HEK293 (cell line): Measurements from ENCODE around the gene LCNL1.

ENCODE experiments used
- KLF1 ChIP-seq: fragments of 450-650 bp; formaldehyde crosslinking; IDR thresholded peaks from 2 replicates; pipeline ENCODE4 v1.5.1; 2016; ENCODE audit warnings: missing biosample characterization, missing genetic modification characterization
- KLF8 ChIP-seq: fragments of 450-650 bp; formaldehyde crosslinking; IDR thresholded peaks from 2 replicates; pipeline ENCODE4 v1.5.1; 2016; ENCODE audit warnings: missing biosample characterization, missing genetic modification characterization
- MZF1 ChIP-seq: fragments of 450-650 bp; formaldehyde crosslinking; IDR thresholded peaks from 2 replicates; pipeline ENCODE4 v1.5.1; 2017; ENCODE audit warnings: missing biosample characterization, missing genetic modification characterization, borderline replicate concordance
- REPIN1 ChIP-seq: fragments of 450-650 bp; formaldehyde crosslinking; IDR thresholded peaks from 2 replicates; pipeline ENCODE4 v1.5.1; 2017; ENCODE audit warnings: missing biosample characterization, missing genetic modification characterization, low read depth
- SCRT1 ChIP-seq: fragments of 450-650 bp; formaldehyde crosslinking; IDR thresholded peaks from 2 replicates; pipeline ENCODE4 v1.5.1; 2016; ENCODE audit warnings: missing biosample characterization, missing genetic modification characterization, borderline replicate concordance
- SETDB1 ChIP-seq: IDR thresholded peaks from one replicate; pipeline ENCODE4 v1.6.1; 2017; ENCODE audit warnings: mild to moderate bottlenecking, low read length, moderate library complexity, mixed read lengths; ENCODE audit not compliant: insufficient read length
- TCF7L2 ChIP-seq: IDR thresholded peaks from 2 replicates; pipeline ENCODE4 v1.6.1; 2011; ENCODE audit warnings: low read depth, mild to moderate bottlenecking, inconsistent platforms, low read length, moderate library complexity, borderline replicate concordance
- TRIM28 ChIP-seq: IDR thresholded peaks from 2 replicates; pipeline ENCODE4 v1.6.1; 2011; ENCODE audit warnings: low read length, control low read depth, borderline replicate concordance
- ZEB2 ChIP-seq: fragments of 450-650 bp; formaldehyde crosslinking; IDR thresholded peaks from 2 replicates; pipeline ENCODE4 v1.5.1; 2016; ENCODE audit warnings: missing biosample characterization, missing genetic modification characterization
- ZNF114 ChIP-seq: fragments of 450-650 bp; formaldehyde crosslinking; IDR thresholded peaks from 2 replicates; pipeline ENCODE4 v1.5.0; 2017; ENCODE audit warnings: missing biosample characterization, missing genetic modification characterization
- ZNF132 ChIP-seq: fragments of 450-650 bp; formaldehyde crosslinking; IDR thresholded peaks from 2 replicates; pipeline ENCODE4 v1.5.1; 2017; ENCODE audit warnings: missing biosample characterization, missing genetic modification characterization, borderline replicate concordance
- ZNF16 ChIP-seq: fragments of 450-650 bp; formaldehyde crosslinking; IDR thresholded peaks from 2 replicates; pipeline ENCODE4 v1.5.1; 2016; ENCODE audit warnings: low read depth, missing biosample characterization, missing genetic modification characterization
- ZNF202 ChIP-seq: fragments of 450-650 bp; formaldehyde crosslinking; IDR thresholded peaks from 2 replicates; pipeline ENCODE4 v1.5.1; 2016; ENCODE audit warnings: missing biosample characterization, missing genetic modification characterization, borderline replicate concordance
- ZNF274 ChIP-seq, 2 experiments: fragments of 200-500 bp in 1 of 2; fragments of 450-650 bp in 1 of 2; sonication (Bioruptor generic) in 1 of 2; formaldehyde crosslinking in 1 of 2; IDR thresholded peaks; 2 replicates each; pipeline versions ENCODE4 v1.5.1 to v1.6.1; 2014 to 2016; ENCODE audit warnings: borderline replicate concordance in 1 of 2, inconsistent platforms in 1 of 2, low read length in 1 of 2, missing biosample characterization in 1 of 2, missing genetic modification characterization in 1 of 2
- ZNF391 ChIP-seq: fragments of 450-650 bp; formaldehyde crosslinking; IDR thresholded peaks from 2 replicates; pipeline ENCODE4 v1.5.1; 2016; ENCODE audit warnings: low read depth, missing biosample characterization, missing genetic modification characterization, borderline replicate concordance
- ZNF473 ChIP-seq: fragments of 450-650 bp; formaldehyde crosslinking; IDR thresholded peaks from 2 replicates; pipeline ENCODE4 v1.5.1; 2017; ENCODE audit warnings: missing biosample characterization, missing genetic modification characterization
- ZNF501 ChIP-seq: fragments of 450-650 bp; formaldehyde crosslinking; IDR thresholded peaks from 2 replicates; pipeline ENCODE4 v1.5.1; 2016; ENCODE audit warnings: missing biosample characterization, missing genetic modification characterization
- ZNF521 ChIP-seq: fragments of 450-650 bp; formaldehyde crosslinking; IDR thresholded peaks from 2 replicates; pipeline ENCODE4 v1.5.1; 2017; ENCODE audit warnings: missing biosample characterization, mild to moderate bottlenecking, missing genetic modification characterization
- ZNF621 ChIP-seq: fragments of 450-650 bp; formaldehyde crosslinking; IDR thresholded peaks from 2 replicates; pipeline ENCODE4 v1.5.1; 2017; ENCODE audit warnings: missing biosample characterization, missing genetic modification characterization
- ZNF747 ChIP-seq: fragments of 450-650 bp; formaldehyde crosslinking; IDR thresholded peaks from 2 replicates; pipeline ENCODE4 v1.5.1; 2016; ENCODE audit warnings: missing biosample characterization, missing genetic modification characterization
- ZNF776 ChIP-seq: fragments of 450-650 bp; formaldehyde crosslinking; IDR thresholded peaks from 2 replicates; pipeline ENCODE4 v1.5.0; 2017; ENCODE audit warnings: missing biosample characterization, missing genetic modification characterization, borderline replicate concordance
- ZNF777 ChIP-seq: fragments of 450-650 bp; formaldehyde crosslinking; IDR thresholded peaks from 2 replicates; pipeline ENCODE4 v1.5.1; 2017; ENCODE audit warnings: missing biosample characterization, missing genetic modification characterization, borderline replicate concordance
- TF ChIP-seq, protein P1 (sequence below): sonication (generic); formaldehyde crosslinking; IDR thresholded peaks from 2 replicates; pipeline ENCODE4 v1.8.1; 2022; ENCODE audit warnings: mild to moderate bottlenecking, moderate library complexity, missing genetic modification reagents
- TF ChIP-seq, protein P2 (sequence below): fragments of 450-650 bp; formaldehyde crosslinking; IDR thresholded peaks from 2 replicates; pipeline ENCODE4 v1.5.1; 2016; ENCODE audit warnings: missing biosample characterization, missing genetic modification characterization
- TF ChIP-seq, protein P3 (sequence below): fragments of 450-650 bp; formaldehyde crosslinking; IDR thresholded peaks from 2 replicates; pipeline ENCODE4 v1.5.1; 2016; ENCODE audit warnings: missing biosample characterization, missing genetic modification characterization, low read depth
- TF ChIP-seq, protein P4 (sequence below): fragments of 450-650 bp; formaldehyde crosslinking; IDR thresholded peaks from 2 replicates; pipeline ENCODE4 v1.5.1; 2016; ENCODE audit warnings: missing biosample characterization, missing genetic modification characterization
- TF ChIP-seq, protein P5 (sequence below): fragments of 450-650 bp; formaldehyde crosslinking; IDR thresholded peaks from 2 replicates; pipeline ENCODE4 v1.5.1; 2016; ENCODE audit warnings: missing biosample characterization, missing genetic modification characterization
- TF ChIP-seq, protein P6 (sequence below): fragments of 450-650 bp; formaldehyde crosslinking; IDR thresholded peaks from 2 replicates; pipeline ENCODE4 v1.5.1; 2017; ENCODE audit warnings: missing biosample characterization, missing genetic modification characterization

LCNL1 gene

DNA sequence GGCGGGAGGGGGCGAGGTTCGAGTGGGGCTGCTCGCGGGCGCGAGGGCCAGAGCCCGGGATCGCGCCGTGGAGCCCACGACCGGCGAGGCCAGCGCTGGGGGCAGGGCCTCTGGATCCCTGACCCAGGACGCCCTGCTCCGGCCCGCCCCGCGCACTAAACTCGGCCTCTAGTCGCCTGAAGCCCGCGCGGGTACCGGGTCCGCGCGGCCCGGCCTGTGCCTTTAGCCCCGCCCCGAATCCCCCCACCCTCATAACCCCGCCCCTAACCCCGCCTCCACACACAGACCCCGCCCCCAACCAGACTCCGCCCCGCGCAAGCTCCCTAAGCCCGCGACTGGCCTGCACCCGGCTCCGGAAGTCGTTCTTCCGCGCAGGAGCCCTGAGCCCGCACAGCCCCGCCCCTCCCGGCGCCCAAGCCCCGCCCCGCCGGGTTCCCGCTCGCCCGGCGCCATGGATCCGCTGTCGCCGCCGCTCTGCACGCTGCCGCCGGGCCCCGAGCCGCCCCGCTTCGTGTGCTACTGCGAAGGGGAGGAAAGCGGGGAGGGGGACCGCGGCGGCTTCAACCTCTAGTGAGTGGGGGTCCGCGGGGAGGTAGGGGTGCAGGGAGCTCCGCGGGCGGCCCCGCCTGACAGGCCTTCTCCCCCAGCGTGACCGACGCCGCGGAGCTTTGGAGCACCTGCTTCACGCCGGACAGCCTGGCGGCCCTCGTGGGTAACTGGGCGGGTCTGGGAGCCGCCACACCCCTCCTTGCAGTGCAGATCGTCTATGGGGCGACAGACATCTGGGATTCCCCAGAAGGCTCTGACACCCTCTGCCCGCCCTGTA lies 9.4 kb downstream of the LCNL1 start, which contains the start of gene PAXX (continued):
- TF ChIP-seq ZNF274 (IDR thresholded peaks at IDR 0.05; ENCODE audit: low read length) (no peak), ZNF274 (tag by site-specific recombination; IDR thresholded peaks at IDR 0.05; ENCODE audit: borderline replicate concordance) (no peak), ZNF391 (tag by site-specific recombination) (peak; percentile 51; the same call in 1 of the 2 replicates), ZNF132 (tag by site-specific recombination) (no peak), SCRT1 (tag by site-specific recombination) (no peak), MZF1 (no peak), KLF8 (tag by site-specific recombination) (peak; percentile 85), ZNF114 (tag by site-specific recombination) (no peak), ZNF777 (tag by site-specific recombination) (peak; percentile 34; the same call in 1 of the 2 replicates), ZNF473 (tag by site-specific recombination) (no peak), ZNF747 (no peak), ZNF501 (tag by site-specific recombination) (peak; percentile 78), ZNF621 (tag by site-specific recombination) (no peak), ZNF202 (no peak), TCF7L2 (no peak), KLF1 (tag by site-specific recombination) (peak; percentile 89), TRIM28 (no peak), REPIN1 (tag by site-specific recombination) (no peak), SETDB1 (no peak), ZNF521 (no peak), ZEB2 (peak; percentile 79; the same call in 1 of the 2 replicates), ZNF776 (tag by site-specific recombination) (no peak), ZNF16 (tag by site-specific recombination) (no peak)
- TF ChIP-seq, protein P1, sequence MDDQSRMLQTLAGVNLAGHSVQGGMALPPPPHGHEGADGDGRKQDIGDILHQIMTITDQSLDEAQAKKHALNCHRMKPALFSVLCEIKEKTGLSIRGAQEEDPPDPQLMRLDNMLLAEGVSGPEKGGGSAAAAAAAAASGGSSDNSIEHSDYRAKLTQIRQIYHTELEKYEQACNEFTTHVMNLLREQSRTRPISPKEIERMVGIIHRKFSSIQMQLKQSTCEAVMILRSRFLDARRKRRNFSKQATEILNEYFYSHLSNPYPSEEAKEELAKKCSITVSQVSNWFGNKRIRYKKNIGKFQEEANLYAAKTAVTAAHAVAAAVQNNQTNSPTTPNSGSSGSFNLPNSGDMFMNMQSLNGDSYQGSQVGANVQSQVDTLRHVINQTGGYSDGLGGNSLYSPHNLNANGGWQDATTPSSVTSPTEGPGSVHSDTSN: no peak
- TF ChIP-seq, protein P2, sequence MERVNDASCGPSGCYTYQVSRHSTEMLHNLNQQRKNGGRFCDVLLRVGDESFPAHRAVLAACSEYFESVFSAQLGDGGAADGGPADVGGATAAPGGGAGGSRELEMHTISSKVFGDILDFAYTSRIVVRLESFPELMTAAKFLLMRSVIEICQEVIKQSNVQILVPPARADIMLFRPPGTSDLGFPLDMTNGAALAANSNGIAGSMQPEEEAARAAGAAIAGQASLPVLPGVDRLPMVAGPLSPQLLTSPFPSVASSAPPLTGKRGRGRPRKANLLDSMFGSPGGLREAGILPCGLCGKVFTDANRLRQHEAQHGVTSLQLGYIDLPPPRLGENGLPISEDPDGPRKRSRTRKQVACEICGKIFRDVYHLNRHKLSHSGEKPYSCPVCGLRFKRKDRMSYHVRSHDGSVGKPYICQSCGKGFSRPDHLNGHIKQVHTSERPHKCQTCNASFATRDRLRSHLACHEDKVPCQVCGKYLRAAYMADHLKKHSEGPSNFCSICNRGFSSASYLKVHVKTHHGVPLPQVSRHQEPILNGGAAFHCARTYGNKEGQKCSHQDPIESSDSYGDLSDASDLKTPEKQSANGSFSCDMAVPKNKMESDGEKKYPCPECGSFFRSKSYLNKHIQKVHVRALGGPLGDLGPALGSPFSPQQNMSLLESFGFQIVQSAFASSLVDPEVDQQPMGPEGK (tag by site-specific recombination): peak; percentile 68; the same call in 1 of the 2 replicates
- TF ChIP-seq, protein P3, sequence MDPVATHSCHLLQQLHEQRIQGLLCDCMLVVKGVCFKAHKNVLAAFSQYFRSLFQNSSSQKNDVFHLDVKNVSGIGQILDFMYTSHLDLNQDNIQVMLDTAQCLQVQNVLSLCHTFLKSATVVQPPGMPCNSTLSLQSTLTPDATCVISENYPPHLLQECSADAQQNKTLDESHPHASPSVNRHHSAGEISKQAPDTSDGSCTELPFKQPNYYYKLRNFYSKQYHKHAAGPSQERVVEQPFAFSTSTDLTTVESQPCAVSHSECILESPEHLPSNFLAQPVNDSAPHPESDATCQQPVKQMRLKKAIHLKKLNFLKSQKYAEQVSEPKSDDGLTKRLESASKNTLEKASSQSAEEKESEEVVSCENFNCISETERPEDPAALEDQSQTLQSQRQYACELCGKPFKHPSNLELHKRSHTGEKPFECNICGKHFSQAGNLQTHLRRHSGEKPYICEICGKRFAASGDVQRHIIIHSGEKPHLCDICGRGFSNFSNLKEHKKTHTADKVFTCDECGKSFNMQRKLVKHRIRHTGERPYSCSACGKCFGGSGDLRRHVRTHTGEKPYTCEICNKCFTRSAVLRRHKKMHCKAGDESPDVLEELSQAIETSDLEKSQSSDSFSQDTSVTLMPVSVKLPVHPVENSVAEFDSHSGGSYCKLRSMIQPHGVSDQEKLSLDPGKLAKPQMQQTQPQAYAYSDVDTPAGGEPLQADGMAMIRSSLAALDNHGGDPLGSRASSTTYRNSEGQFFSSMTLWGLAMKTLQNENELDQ: no peak
- TF ChIP-seq, protein P4, sequence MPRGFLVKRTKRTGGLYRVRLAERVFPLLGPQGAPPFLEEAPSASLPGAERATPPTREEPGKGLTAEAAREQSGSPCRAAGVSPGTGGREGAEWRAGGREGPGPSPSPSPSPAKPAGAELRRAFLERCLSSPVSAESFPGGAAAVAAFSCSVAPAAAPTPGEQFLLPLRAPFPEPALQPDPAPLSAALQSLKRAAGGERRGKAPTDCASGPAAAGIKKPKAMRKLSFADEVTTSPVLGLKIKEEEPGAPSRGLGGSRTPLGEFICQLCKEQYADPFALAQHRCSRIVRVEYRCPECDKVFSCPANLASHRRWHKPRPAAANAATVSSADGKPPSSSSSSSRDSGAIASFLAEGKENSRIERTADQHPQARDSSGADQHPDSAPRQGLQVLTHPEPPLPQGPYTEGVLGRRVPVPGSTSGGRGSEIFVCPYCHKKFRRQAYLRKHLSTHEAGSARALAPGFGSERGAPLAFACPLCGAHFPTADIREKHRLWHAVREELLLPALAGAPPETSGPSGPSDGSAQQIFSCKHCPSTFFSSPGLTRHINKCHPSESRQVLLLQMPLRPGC (tag by site-specific recombination): 0 out of 2 replicates have a peak, but pooled peaks have one; percentile 14
- TF ChIP-seq, protein P5, sequence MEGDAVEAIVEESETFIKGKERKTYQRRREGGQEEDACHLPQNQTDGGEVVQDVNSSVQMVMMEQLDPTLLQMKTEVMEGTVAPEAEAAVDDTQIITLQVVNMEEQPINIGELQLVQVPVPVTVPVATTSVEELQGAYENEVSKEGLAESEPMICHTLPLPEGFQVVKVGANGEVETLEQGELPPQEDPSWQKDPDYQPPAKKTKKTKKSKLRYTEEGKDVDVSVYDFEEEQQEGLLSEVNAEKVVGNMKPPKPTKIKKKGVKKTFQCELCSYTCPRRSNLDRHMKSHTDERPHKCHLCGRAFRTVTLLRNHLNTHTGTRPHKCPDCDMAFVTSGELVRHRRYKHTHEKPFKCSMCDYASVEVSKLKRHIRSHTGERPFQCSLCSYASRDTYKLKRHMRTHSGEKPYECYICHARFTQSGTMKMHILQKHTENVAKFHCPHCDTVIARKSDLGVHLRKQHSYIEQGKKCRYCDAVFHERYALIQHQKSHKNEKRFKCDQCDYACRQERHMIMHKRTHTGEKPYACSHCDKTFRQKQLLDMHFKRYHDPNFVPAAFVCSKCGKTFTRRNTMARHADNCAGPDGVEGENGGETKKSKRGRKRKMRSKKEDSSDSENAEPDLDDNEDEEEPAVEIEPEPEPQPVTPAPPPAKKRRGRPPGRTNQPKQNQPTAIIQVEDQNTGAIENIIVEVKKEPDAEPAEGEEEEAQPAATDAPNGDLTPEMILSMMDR: peak; percentile 33; the same call in 1 of the 2 replicates
- TF ChIP-seq, protein P6, sequence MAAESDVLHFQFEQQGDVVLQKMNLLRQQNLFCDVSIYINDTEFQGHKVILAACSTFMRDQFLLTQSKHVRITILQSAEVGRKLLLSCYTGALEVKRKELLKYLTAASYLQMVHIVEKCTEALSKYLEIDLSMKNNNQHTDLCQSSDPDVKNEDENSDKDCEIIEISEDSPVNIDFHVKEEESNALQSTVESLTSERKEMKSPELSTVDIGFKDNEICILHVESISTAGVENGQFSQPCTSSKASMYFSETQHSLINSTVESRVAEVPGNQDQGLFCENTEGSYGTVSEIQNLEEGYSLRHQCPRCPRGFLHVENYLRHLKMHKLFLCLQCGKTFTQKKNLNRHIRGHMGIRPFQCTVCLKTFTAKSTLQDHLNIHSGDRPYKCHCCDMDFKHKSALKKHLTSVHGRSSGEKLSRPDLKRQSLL (tag by site-specific recombination): no peak
